NCI-H1105 (cell line): ENCODE data around the gene CFAP157.
"Not testable (repeated sequence)": the region's sequence is repeated elsewhere in the genome, so short reads cannot be mapped to it uniquely, and the experiment has no call there.

ENCODE experiments used
- DNase-seq: peaks from one replicate; lab custom pipeline; 2025; lab: John Stamatoyannopoulos, UW

Gene CFAP157

GRCh38 chr9:127735530-127736185 lies 28.9 kb downstream of the CFAP157 start:
- DNase-seq: no peak

- DNase-seq: no peak
These were observed 31.9 kb downstream of the CFAP157 start for GRCh38 chr9:127738666-127739065.

- no peak for DNase-seq
These were observed 33.0 kb downstream of the CFAP157 start for GRCh38 chr9:127739614-127740330.

GRCh38 chr9:127741831-127742434 lies 35.1 kb downstream of the CFAP157 start:
- no peak for DNase-seq

GRCh38 chr9:127742435-127743088 lies 35.8 kb downstream of the CFAP157 start:
- DNase-seq: peak; percentile 70

- DNase-seq: no peak
These were observed 37.8 kb downstream of the CFAP157 start for GRCh38 chr9:127744398-127745110.

- no peak for DNase-seq
These were observed 40.3 kb downstream of the CFAP157 start for GRCh38 chr9:127746959-127747569.

- DNase-seq: no peak
These were observed 42.5 kb downstream of the CFAP157 start for GRCh38 chr9:127749090-127749787.

GRCh38 chr9:127751269-127752054 lies 44.7 kb downstream of the CFAP157 start:
- no peak for DNase-seq

- no peak for DNase-seq
These were observed 46.4 kb downstream of the CFAP157 start for GRCh38 chr9:127753148-127753547.

- DNase-seq: no peak
These were observed 46.8 kb downstream of the CFAP157 start for GRCh38 chr9:127753622-127754021.

- DNase-seq: peak; percentile 17
These were observed 47.6 kb downstream of the CFAP157 start for GRCh38 chr9:127754099-127755060.

- peak; percentile 7 for DNase-seq
These were observed 48.6 kb downstream of the CFAP157 start for GRCh38 chr9:127755061-127756060.

- DNase-seq: no peak
These were observed 49.4 kb downstream of the CFAP157 start for GRCh38 chr9:127756233-127756632.

- not testable (repeated sequence) for DNase-seq
These were observed 50.0 kb downstream of the CFAP157 start for GRCh38 chr9:127756776-127757175.

- no peak for DNase-seq
These were observed 52.1 kb downstream of the CFAP157 start for GRCh38 chr9:127758843-127759242.

- DNase-seq: no peak
These were observed 54.3 kb downstream of the CFAP157 start for GRCh38 chr9:127761061-127761460.

GRCh38 chr9:127761491-127761956 lies 54.7 kb downstream of the CFAP157 start:
- no peak for DNase-seq
